ENCODE data around the gene C3orf49. TPM values are rescaled to one million over a fixed set of nuclear protein-coding genes. Genes with fewer than 3 reads are reported as not detected.

The C3orf49 gene
- total RNA-seq, 2 experiments from 2014 or later: not detected

- Histone ChIP-seq H3K36me3 (ENCODE audit: insufficient read depth, low read length) (peaks cover 39% of the 10 kb centered on the region), H3K9me3 (ENCODE audit: low read length) (no peaks in the 10 kb centered on the region), H3K9me2 (ENCODE audit: insufficient read depth, low read length) (no peaks in the 10 kb centered on the region), H3K79me2 (ENCODE audit: insufficient read depth, low read depth, low read length) (peaks cover 17% of the 10 kb centered on the region; the same call in 1 of the 2 replicates), H3K4me2 (ENCODE audit: low read length) (no peak overlapping the region), H3K27ac (ENCODE audit: low read depth, low read length, poor library complexity, severe bottlenecking) (no peak overlapping the region), H3K4me3 (ENCODE audit: low read depth, low read length, poor library complexity, severe bottlenecking) (no peak overlapping the region), H2AFZ (ENCODE audit: low read length) (no peak overlapping the region), H3K4me1 (ENCODE audit: insufficient read depth, low read length, poor library complexity, severe bottlenecking) (peaks cover 13% of the 10 kb centered on the region), H4K20me1 (ENCODE audit: insufficient read depth, low read length) (peaks cover 18% of the 10 kb centered on the region; the same call in 1 of the 2 replicates)
- POLR2A ChIA-PET: interaction anchor here (0.6 to 5.7 kb wide), 4 partner anchors 12 to 136 kb away, joined by 3 to 17 read pairs (median 3); no protein-coding TSS in a partner anchor
- BruUV-seq (replicated peaks): no TSS peak
- intact Hi-C loops (cut with micrococcal nuclease; ENCODE audit: unreplicated experiment): no loop called here
- no peak for TF ChIP-seq CTCF (conservative IDR thresholded peaks at IDR 0.05; ENCODE audit: low read length)
- CTCF ChIA-PET (ENCODE audit: unreplicated experiment): no interaction called here
- no peak for DNase-seq (ENCODE audit: low spot score)
These were observed 76.5 kb downstream of the C3orf49 start for GRCh38 chr3:63895422-63896189.

DNA sequence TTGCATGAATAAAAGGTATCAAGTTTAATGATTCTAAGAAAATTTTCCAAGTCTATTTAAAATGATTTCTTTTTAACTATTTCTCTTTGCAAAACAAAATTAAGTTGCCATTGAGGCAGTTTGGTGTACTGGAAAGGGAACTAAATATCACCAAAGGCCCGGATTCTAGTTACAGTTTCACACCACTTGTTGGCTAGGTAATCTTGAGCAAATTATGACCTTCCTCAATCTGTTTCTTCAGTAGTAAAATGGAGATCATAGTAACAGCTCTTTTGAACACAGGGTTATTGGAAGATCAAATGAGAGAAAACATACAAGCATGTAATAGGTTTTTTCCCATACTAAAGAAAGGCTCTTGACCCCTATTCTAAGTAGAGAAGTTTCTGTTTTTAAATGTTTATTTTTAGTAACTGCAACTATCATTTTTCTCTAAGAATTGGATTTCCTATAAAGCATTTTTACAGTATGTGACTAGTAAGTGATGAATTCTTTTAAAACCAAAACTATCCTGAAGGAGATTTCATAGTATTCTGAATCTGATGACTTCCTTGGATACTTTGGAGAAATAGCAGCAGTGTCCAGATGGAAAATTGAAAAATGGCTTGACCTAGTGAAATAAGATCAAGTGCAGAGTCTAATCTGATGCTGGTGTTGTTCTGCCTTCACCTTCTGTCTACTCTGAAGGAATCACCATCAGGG lies 77.4 kb downstream of the C3orf49 start:
- Histone ChIP-seq H2AFZ (ENCODE audit: low read length) (no peak overlapping the region), H3K27ac (ENCODE audit: low read depth, low read length, poor library complexity, severe bottlenecking) (no peak overlapping the region), H3K79me2 (ENCODE audit: insufficient read depth, low read depth, low read length) (peaks cover 21% of the 10 kb centered on the region; the same call in 1 of the 2 replicates), H3K4me1 (ENCODE audit: insufficient read depth, low read length, poor library complexity, severe bottlenecking) (peaks cover 13% of the 10 kb centered on the region), H3K9me2 (ENCODE audit: insufficient read depth, low read length) (no peaks in the 10 kb centered on the region), H3K4me2 (ENCODE audit: low read length) (no peak overlapping the region), H4K20me1 (ENCODE audit: insufficient read depth, low read length) (peaks cover 18% of the 10 kb centered on the region; the same call in 1 of the 2 replicates), H3K4me3 (ENCODE audit: low read depth, low read length, poor library complexity, severe bottlenecking) (no peak overlapping the region), H3K36me3 (ENCODE audit: insufficient read depth, low read length) (peaks cover 45% of the 10 kb centered on the region), H3K9me3 (ENCODE audit: low read length) (no peaks in the 10 kb centered on the region)
- no TSS peak for BruUV-seq (replicated peaks)
- ChIA-PET POLR2A (interaction anchor here (1.2 to 5.7 kb wide), 2 partner anchors 13 to 20 kb away, joined by 3 to 17 read pairs; no protein-coding TSS in a partner anchor), CTCF (ENCODE audit: unreplicated experiment) (no interaction called here)
- intact Hi-C loops (cut with micrococcal nuclease; ENCODE audit: unreplicated experiment): no loop called here
- DNase-seq (ENCODE audit: low spot score): no peak
- no peak for TF ChIP-seq EZH2phosphoT487 (IDR thresholded peaks at IDR 0.05; ENCODE audit: borderline replicate concordance, low read depth, low read length)

Other genes with a start within 250 kb of the C3orf49 start
- not detected in 2 replicates for gene SNTN, start 166.6 kb upstream of the C3orf49 start, total RNA-seq (2014; rRNA removed; shearing (Covaris generic))
- not detected in 2 replicates for gene SNTN, start 166.6 kb upstream of the C3orf49 start, total RNA-seq (2022)
- 62.2 and 62.9 TPM in 2 replicates for gene THOC7, start 44.5 kb downstream of the C3orf49 start, total RNA-seq (2014; rRNA removed; shearing (Covaris generic))
- gene THOC7, start 44.5 kb downstream of the C3orf49 start, total RNA-seq (2022): 101 and 103 TPM in 2 replicates
- gene ATXN7, start 44.6 kb downstream of the C3orf49 start, total RNA-seq (2014; rRNA removed; shearing (Covaris generic)): 14.3 and 15.2 TPM in 2 replicates
- 35.2 and 42.2 TPM in 2 replicates for gene ATXN7, start 44.6 kb downstream of the C3orf49 start, total RNA-seq (2022)
- not detected in 2 replicates for gene SCAANT1, start 93.1 kb downstream of the C3orf49 start, total RNA-seq (2014; rRNA removed; shearing (Covaris generic))
- gene SCAANT1, start 93.1 kb downstream of the C3orf49 start, total RNA-seq (2022): not detected in 2 replicates
- 65.2 and 74.1 TPM in 2 replicates for gene PSMD6, start 204.2 kb downstream of the C3orf49 start, total RNA-seq (2014; rRNA removed; shearing (Covaris generic))
- gene PSMD6, start 204.2 kb downstream of the C3orf49 start, total RNA-seq (2022): 93.6 and 106 TPM in 2 replicates